Measurements from ENCODE around the gene PRAC2.

The PRAC2 gene

GRCh38 chr17:48720266-48721008 is 2.5 kb upstream of the PRAC2 start:
- no peak for DNase-seq

GRCh38 chr17:48721009-48721402 is 2.0 kb upstream of the PRAC2 start:
- no peak for DNase-seq

GRCh38 chr17:48722201-48722907 is 631 bp upstream of the PRAC2 start, which contains the start of gene PRAC1:
Gene PRAC1 (minus strand): TSS chr17:48722518. CDS start chr17:48722392, 126 bp downstream.
- DNase-seq, result no peak

DNA sequence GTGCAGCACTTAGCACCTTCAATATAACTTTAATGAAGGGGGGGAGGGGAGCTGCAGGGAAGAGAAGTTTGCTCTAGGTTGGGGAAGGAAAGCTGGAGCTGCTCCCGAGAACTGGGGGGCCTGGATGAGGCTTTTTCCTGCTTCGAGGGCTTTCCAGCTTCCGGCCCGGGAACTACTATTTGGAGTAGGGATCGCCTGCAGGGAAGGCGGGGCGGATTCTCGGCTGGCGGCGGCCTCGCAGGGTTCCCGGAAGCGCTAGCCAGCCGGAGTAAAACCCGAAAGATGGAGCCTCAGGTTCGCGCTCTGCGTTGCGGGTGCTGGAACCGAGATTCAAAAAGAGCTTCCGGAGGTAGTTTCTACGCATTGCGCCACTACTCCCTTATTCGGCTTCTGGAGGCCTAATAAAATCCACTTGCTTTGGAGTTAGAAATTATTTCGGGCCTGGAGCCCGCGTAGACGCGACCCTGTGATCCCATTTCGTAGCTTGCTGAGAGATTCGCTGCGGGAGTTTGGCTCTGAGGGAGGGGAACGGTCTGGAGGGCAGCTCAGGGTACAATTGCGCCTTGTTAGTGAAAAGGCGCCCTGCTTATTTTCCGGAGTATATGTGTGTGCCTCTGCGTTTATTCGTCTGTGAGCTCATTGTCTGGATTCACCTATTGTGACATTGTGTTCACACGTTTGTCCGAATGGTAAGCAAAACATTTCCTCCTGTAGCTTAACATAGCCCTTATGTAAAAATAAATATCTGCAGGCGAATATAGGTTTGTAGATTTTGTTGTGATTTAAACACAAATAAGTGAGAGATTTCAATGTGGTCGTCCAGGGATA is 652 bp downstream of the PRAC2 start:
- no peak for DNase-seq

GRCh38 chr17:48724251-48725003 is 1.4 kb downstream of the PRAC2 start:
- DNase-seq, result peak; percentile 78

GRCh38 chr17:48725004-48725287 is 2.0 kb downstream of the PRAC2 start:
- no peak for DNase-seq

DNA sequence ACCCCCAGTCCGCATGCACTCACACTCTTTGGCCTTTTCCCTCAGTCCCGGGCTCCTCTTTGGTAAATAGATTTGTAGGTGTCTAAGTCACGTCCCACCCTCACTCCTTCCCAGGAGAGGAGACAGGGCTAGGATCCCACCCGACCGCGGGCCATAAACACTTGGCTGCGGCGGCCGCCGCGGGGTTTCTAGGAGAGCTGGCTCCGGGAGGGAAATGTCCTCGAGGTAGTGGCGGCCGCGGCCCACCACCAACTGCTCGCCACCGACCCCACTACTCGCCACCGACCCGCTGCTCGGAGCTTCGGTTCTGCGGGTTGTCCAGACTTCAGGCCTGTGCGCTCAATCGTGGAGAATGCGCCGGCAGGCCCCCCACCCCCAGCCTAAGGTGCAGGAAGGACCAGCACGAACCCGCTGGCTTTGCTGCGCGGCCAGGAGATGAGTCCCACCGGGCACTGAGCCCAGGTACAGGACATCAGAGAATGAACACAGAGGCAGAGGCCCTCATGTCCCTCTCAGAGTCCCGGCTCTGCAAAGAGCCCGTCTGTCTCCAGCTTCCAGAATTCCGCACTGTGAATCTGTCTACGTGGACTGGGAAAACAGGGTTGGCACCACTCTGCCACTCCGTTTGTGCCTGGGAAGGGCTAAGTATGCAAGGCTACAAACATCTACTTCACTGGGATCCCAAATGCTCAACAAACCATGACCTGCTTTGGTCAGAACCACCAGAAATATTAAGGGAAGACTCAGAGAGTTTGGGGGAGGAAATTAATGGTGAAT is 2.5 kb downstream of the PRAC2 start:
- DNase-seq, result no peak

- no peak for DNase-seq
Measured at GRCh38 chr17:48726114-48726915, 3.3 kb downstream of the PRAC2 start.

GRCh38 chr17:48726916-48727286 is 3.9 kb downstream of the PRAC2 start:
- DNase-seq, result no peak

DNA sequence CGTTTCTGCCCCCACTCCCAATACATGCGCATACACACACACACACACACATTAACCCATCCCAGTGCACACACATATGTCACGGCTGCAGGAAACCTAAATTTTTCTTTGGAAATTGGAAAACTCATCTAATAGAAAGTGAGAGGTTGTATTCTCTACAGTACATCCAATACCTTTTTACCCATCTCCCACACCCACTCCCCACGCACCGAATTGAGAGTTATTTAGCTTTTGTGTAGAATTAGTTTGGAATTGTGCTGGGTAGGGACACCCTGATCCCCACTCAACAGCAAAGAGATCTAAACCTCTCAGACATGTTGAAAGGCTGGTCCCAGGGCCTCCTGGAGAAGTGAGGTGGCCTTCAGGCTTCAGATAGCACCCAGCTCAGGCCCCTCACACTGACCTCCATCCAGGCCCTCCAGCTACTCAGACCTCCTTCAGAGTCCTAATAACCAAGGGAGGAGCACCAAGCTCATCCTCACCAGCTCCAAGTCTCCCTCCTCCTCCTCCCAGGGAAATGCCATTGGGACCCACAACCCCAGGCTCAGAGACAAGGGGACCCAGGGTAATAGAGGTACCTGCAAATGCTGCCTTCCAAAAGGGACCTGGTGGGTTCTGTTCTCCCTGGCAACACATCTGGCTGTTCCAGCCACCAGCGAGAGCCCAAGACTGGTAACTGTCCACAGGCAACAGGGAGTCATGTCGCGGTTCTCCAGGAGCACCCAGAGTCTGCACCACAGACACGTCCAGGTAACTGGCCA is 4.6 kb downstream of the PRAC2 start:
- no peak for DNase-seq

DNA sequence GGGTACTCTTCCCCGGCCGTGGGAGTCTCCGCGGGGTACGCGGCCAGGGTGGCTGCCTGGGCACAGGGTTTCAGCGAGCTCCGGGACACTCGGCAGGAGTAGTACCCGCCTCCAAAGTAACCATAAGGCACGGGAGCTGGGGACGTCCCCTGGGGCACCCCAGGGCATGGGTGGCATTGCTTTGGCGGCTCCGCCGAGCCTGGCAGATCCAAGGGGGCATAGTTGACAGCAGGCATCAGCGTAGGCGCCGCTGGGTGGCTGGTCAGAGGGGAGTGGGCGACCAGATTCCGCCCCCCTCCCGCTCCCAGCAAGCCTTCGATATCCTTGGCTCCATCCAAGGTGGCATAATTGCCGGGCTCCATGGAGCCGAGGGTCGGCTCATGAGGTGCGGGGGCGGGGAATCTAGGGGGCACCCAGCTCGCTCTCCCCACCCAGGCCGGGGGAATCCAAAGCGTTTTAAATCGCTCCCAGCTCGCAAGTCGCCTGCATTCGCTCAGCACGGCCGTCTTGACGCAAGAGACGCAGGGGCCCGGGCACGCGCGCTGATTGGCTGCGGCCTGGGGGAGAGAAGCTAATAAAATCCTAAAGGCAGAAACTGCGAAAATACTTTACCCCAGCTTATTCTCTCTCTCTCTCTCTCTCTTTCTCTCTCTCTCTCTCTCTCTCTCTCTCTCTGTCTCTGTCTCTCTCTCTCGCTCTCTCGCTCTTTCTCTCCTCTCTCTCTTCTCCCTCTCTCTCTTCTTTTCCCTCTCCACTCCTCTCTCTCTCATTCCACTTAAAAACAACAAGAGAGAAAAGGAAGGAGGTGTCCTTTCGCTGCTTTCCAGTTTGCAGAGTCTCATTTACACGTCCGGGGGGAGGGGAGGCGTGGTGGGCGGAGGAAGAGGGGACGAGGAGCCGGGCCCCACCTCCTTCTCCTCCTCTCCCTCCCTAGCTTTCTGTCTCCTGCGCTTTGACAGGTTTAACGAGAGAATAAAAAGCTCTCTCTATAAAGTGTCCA is 5.5 kb downstream of the PRAC2 start, which contains the start of gene HOXB13:
HOXB13 (minus strand) TSS at position 519 of the 1,000 bp plus-strand sequence; CDS start at position 362, 157 bp downstream.
- DNase-seq, result peak; percentile 51

DNA sequence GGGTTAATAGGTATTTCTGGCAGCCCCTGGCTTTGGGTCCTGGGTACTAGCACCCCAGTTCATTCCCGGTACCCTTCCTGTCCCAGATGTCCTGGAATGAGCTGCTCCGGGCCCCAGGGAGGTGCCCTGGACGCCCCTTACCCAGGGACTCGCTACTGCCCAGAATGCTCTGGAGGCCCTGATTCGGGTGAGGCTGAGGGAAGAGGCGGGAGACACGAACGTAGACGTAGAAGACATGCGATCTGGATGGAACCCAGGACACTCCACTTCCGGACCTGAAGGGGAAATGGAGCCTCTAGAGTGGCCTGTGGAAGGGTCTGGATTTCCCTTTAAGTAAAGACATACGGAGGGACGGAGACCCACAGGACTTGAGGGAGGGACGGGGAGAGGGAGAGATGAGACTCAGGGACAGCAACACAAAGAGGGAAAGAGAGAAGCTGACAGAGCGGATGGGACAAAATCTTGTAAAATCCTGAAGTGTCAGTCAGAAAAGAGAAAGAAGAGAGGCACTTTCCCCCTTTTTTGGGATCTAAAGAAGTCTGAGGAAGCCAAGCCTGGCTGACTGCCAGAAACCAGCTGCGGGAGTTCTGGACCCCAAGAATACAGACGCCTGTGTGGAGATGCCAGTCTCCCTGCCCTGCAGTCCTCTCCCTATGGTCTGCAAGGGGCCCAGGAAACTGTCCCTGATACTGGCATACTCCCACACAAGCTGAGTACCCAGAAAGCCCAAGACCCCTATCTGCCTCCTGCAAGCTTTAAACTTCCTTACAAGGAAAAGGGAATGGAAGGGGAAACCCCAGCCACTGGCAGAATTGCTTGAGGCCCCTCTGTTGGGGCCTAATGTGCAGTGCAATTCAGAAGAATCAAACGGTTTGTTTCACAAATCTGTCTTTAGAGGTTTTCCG is 6.6 kb downstream of the PRAC2 start:
- DNase-seq, result no peak

DNA sequence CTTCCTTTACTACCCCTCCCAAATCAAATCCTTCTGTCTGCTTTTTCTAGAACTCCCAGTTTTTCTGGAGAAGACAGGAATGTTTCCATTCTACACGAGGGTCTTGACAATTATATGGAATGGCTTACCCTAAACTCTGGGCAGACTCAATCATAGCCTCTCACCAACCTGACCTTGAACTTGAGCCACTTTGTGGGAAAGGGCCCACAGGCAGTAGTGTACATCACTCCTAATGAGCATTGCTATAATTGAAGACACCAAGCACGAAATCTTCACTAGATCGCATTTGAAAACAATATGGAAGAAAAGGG is 7.2 kb downstream of the PRAC2 start:
- no peak for DNase-seq

DNA sequence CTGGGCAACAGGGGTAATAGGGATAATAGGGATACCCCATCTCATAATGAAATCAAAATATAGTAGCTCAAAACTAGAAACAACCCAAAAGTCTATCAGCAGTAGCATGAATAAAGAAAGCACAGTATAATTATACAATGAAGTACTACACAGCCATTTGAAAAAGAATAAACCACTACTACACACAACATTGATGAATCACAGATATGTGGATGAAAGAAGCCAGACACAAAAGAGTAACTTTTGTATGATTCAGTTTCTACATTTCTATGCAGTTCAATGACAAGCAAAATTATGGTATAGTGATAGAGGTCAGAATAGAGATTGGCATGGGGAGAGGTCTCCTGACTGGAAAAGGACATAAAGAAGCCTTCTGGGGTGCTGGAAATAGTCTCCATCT is 8.4 kb downstream of the PRAC2 start:
- no peak for DNase-seq

DNA sequence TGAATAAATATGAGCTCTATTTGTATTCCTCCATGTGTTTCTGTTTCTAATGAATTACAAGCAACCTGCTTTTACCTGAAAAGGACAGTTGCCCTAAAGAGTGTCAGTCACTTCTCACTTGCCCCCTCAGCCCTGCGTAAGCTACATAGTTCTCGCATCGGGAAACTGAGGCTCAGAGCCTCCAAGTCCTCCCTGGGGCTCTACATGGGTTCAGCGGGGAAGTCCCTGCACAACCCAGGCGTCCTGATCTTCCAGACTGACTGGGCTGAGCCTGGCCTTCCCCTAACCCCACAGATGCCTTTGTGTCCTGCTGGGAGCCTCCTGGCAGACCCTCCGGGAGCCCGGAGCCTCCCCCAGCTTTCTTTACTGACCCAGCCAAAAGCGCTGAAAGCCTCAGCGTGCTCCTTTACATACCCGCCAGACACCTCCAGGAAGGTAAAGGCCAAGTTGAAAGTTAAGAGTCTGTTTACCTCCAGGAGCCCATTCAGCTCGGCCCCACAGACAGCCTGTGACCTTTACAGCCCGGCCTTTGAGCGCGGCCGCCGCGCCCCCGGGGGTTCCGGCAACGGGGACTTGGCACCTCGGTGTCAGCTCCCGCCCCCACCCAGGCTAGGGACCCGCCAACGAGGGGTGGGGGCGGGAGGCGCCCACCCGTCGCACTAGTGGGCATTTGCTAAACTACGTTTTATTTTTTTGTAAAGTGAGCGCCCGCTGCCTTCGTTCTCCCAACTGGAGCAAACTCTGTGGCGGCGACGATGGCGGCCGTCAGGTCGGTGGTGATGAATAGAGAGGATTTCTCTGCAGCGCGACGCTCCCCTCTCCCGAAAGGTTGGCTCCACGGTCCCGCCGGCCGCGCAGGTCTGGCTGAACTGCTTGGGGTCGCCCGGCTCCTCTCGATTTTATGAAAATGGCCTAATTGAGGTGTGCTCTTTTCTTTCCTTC is 10.0 kb downstream of the PRAC2 start:
- DNase-seq, result no peak

- no peak for DNase-seq
Measured at GRCh38 chr17:48733632-48734328, 10.8 kb downstream of the PRAC2 start.

Measured in CD4-positive, alpha-beta T cell treated with Interleukin-17A for 1 hour (primary cell).